C4-2B (cell line): ENCODE data around the gene IFIT1.
A peak's percentile ranks its signal among the peaks of the same experiment; 100 is the strongest.

Experiments
- CTCF ChIP-seq: fragments of 450-650 bp; conservative IDR thresholded peaks from 2 replicates; pipeline ENCODE4 v1.5.1; 2017; ENCODE audit warnings: mild to moderate bottlenecking
- ZFX ChIP-seq: fragments of 450-650 bp; IDR thresholded peaks from 2 replicates; pipeline ENCODE4 v1.6.1; 2017

DNA sequence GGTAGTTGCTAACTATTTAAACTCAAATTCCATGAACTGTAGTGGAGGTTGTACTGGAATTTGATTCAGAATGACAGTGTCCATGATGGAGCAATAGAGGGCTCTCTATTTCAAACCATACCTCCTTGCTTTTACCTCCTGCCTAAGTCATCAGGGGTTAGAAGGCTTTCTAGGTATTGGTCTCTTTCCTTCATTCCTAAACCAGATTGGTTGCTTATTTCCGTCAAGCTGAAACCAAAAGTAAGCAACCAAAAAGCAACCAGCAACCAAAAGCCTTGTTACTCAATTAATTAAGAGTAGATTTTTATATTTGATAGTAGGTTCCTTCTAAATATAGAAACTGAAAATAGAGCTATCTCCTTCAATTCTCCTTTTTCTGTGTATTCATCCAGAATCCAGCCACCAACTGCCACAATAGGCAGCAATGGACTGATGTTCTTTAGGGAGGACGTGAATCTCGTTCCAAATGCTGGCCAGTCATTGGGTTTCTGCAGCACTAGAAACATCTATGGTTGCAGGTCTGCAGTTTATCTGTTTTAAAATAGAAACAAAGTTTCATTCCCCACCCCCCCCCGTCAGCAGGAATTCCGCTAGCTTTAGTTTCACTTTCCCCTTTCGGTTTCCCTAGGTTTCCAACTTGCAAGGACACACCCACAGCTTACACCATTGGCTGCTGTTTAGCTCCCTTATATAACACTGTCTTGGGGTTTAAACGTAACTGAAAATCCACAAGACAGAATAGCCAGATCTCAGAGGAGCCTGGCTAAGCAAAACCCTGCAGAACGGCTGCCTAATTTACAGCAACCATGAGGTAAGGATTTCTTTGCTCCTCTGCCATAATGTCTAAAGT lies at the start of gene IFIT1:
- TF ChIP-seq CTCF (peak; percentile 16), ZFX (no peak)
